Liver (tissue), 9 donors: ENCODE results near the gene ACO2. TPM values are rescaled to one million over a fixed set of nuclear protein-coding genes. Genes with fewer than 3 reads are reported as not detected.

ENCODE experiments used
- DNase-seq: peaks from one replicate; pipeline ENCODE4 v3.0.0-alpha.2; 2017; ENCODE audit warnings: low spot score
- H3K27ac ChIP-seq, 2 donors: one replicate each; pipeline ENCODE4 v1.7.0; 2013; ENCODE audit warnings: inconsistent platforms in 2 of 2, low read length in 2 of 2, control low read depth in 1 of 2, low read depth in 1 of 2, mild to moderate bottlenecking in 1 of 2
- H3K27me3 ChIP-seq, 4 donors: one replicate each; pipeline versions ENCODE4 v1.6.1 to v1.7.0; 2013; ENCODE audit warnings: low read length in 3 of 4, inconsistent platforms in 1 of 4, mild to moderate bottlenecking in 1 of 4, moderate library complexity in 1 of 4; ENCODE audit not compliant: control insufficient read depth in 4 of 4, insufficient read depth in 4 of 4
- H3K36me3 ChIP-seq, 4 donors: one replicate each; pipeline versions ENCODE4 v1.6.1 to v1.7.0; 2013; ENCODE audit warnings: low read length in 3 of 4, mild to moderate bottlenecking in 3 of 4, low read depth in 1 of 4, moderate library complexity in 1 of 4; ENCODE audit not compliant: control insufficient read depth in 4 of 4, insufficient read depth in 3 of 4
- H3K4me1 ChIP-seq, 4 donors: one replicate each; pipeline versions ENCODE4 v1.6.1 to v1.7.0; 2013; ENCODE audit warnings: low read length in 3 of 4, mild to moderate bottlenecking in 3 of 4, moderate library complexity in 1 of 4; ENCODE audit not compliant: control insufficient read depth in 4 of 4, insufficient read depth in 4 of 4
- H3K4me3 ChIP-seq, 3 donors: one replicate each; pipeline versions ENCODE4 v1.6.1 to v1.7.0; 2013; ENCODE audit warnings: low read length in 3 of 3, control low read depth in 1 of 3, low read depth in 1 of 3, mild to moderate bottlenecking in 1 of 3
- H3K9ac ChIP-seq, 2 donors: one replicate each; pipeline ENCODE4 v1.7.0; 2013; ENCODE audit warnings: low read length in 2 of 2, mild to moderate bottlenecking in 2 of 2, moderate library complexity in 2 of 2, control low read depth in 1 of 2, low read depth in 1 of 2
- H3K9me3 ChIP-seq, 4 donors: one replicate each; pipeline versions ENCODE4 v1.6.1 to v1.7.0; 2013; ENCODE audit warnings: low read length in 3 of 4; ENCODE audit not compliant: control insufficient read depth in 4 of 4
- EGR1 ChIP-seq, 2 donors: IDR thresholded peaks; 2 replicates each; pipeline ENCODE4 v1.6.1; 2016 to 2018; ENCODE audit warnings: antibody characterized with exemption in 2 of 2, low read depth in 2 of 2
- FOXA2 ChIP-seq: IDR thresholded peaks from 2 replicates; pipeline ENCODE4 v1.6.1; 2016; ENCODE audit warnings: antibody characterized with exemption
- HNF4A ChIP-seq, 2 donors: conservative IDR thresholded peaks; 2 replicates each; pipeline ENCODE4 v1.6.1; 2016; ENCODE audit warnings: antibody characterized with exemption in 2 of 2, mild to moderate bottlenecking in 2 of 2
- HNF4G ChIP-seq: IDR thresholded peaks from 2 replicates; pipeline ENCODE4 v1.6.1; 2016; ENCODE audit warnings: antibody characterized with exemption
- JUND ChIP-seq, 2 donors: IDR thresholded peaks; 2 replicates each; pipeline ENCODE4 v1.6.1; 2016; ENCODE audit warnings: antibody characterized with exemption in 2 of 2
- NR2F2 ChIP-seq: IDR thresholded peaks from 2 replicates; pipeline ENCODE4 v1.6.1; 2016; ENCODE audit warnings: antibody characterized with exemption
- REST ChIP-seq: IDR thresholded peaks from 2 replicates; pipeline ENCODE4 v1.6.1; 2016; ENCODE audit warnings: antibody characterized with exemption, mild to moderate bottlenecking
- RXRA ChIP-seq, 2 donors: IDR thresholded peaks; 2 replicates each; pipeline ENCODE4 v1.6.1; 2017 to 2018; ENCODE audit warnings: antibody characterized with exemption in 2 of 2, mild to moderate bottlenecking in 1 of 2
- TAF1 ChIP-seq: conservative IDR thresholded peaks from 2 replicates; pipeline ENCODE4 v1.6.1; 2016; ENCODE audit warnings: antibody characterized with exemption, mild to moderate bottlenecking
- YY1 ChIP-seq: IDR thresholded peaks from 2 replicates; pipeline ENCODE4 v1.6.1; 2016; ENCODE audit warnings: antibody characterized with exemption, mild to moderate bottlenecking
- ZBTB33 ChIP-seq: IDR thresholded peaks from 2 replicates; pipeline ENCODE4 v1.6.1; 2016; ENCODE audit warnings: antibody characterized with exemption
- WGBS: extraction: QIAGEN DNeasy Blood & Tissue Kit; methylation state at CpG from one replicate; pipeline ENCODE4 v1.1.7; 2013; 5-methylcytosine and 5-hydroxymethylcytosine counted together
- polyA plus RNA-seq, 2 donors: library from polyadenylated mRNA; stranded (reverse) in 1 of 2; unstranded in 1 of 2; fragments of 200-250 nt in 1 of 2; fragments of >200 nt in 1 of 2; fragmentation: Nextera tagmentation in 1 of 2; extraction: Ambion mirVana in 1 of 2; gene quantifications; one replicate each; pipeline versions ENCODE4 v1.2.1 to v1.2.3, GENCODE V29; 2013 to 2015
- total RNA-seq, 2 donors: library from RNA; depleted of rRNA; stranded (reverse); fragments of >200 nt; gene quantifications; one replicate each; pipeline ENCODE4 v1.2.3, GENCODE V29; 2014
- TF ChIP-seq, protein P1 (sequence below): IDR thresholded peaks from 2 replicates; pipeline ENCODE4 v1.6.1; 2016; ENCODE audit warnings: antibody characterized with exemption
- TF ChIP-seq, protein P2 (sequence below): IDR thresholded peaks from 2 replicates; pipeline ENCODE4 v1.6.1; 2016; ENCODE audit warnings: antibody characterized with exemption
- donor health status: healthy.
- donor health status: healthy.
- donor health status: healthy.
- donor health status: healthy.
- donor health status: healthy.

ACO2 gene
- total and polyA plus RNA-seq, 4 donors: 45.3 to 76.1 (median 68.9) TPM

DNA sequence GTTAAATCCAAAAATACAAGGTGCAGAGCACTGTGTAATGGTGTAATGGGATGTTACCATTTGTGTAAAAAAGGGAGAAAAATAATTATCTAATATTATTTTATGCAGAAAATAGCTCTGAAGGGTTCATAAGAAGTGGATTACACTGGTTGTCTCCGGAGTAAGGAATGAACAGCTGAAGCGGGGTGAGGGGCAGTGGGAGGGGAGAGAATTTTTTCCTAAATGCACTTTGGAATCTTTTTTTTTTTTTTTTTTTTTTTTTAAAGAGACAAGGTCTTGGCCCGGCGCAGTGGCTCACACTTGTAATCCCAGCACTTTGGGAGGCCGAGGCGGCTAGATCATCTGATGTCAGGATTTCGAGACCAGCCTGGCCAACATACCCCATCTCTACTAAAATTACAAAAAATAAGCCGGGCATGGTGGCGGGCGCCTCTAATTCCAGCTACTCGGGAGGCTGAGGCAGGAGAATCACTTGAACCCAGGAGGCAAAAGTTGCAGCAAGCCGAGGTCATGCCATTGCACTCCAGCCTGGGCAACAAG is 82.1 kb downstream of the ACO2 start:
- Histone ChIP-seq H3K9me3 (no peaks in the 10 kb centered on the region), H3K36me3 (no peaks in the 10 kb centered on the region), H3K27me3 (no peaks in the 10 kb centered on the region), H3K27ac (no peak overlapping the region), H3K9ac (no peak overlapping the region), H3K4me3 (no peak overlapping the region), H3K4me1 (peaks cover 5 to 23% (median 17%) of the 10 kb centered on the region in 4 donors)
- WGBS: 56% methylated on average over 12 of the region's 12 CpGs
- TF ChIP-seq HNF4A (conservative IDR thresholded peaks at IDR 0.05): peak; percentile 77 to 78
- peak; percentile 14 for TF ChIP-seq ZBTB33
- peak; percentile 16 to 51 for TF ChIP-seq RXRA (IDR thresholded peaks at IDR 0.05)
- TF ChIP-seq HNF4G: no peak
- no peak for DNase-seq

DNA sequence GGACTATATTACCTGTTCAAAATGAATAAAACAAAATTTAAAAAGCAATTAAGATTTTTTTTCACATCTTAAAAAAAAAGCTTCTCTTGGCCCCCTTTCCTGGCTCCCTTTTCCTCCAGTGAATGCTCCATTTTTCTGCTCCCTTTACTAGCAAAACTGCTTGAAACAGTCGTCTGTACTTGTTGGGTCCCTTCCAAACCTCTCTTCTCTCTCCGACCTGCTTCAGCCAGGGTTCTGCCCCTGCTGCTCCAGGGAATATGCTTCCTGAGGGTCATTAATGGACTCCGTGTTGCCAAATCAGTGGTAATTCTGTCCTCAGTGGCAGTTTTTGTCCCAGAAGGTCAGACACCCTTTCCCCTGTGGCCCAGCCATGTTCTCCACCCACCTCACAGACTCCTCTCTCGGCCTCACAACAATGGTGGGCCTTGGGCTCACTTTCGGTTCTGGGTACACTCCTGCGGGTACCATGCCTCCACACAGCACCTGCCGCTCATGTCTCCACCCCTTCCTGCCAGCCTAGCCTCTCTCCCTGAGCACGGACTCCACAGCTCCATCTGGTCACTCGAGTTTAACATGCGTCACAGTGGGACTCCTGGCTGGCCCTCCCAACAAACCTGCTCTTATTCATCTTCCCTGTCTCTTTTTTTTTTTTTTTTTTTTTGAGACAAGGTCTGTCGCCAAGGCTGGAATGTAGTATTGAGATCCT is 83.1 kb downstream of the ACO2 start:
- Histone ChIP-seq H3K4me1 (peaks cover 5 to 23% (median 17%) of the 10 kb centered on the region in 4 donors), H3K4me3 (no peak overlapping the region), H3K36me3 (no peaks in the 10 kb centered on the region), H3K27me3 (no peaks in the 10 kb centered on the region), H3K9me3 (no peaks in the 10 kb centered on the region), H3K27ac (no peak overlapping the region), H3K9ac (no peak overlapping the region)
- TF ChIP-seq HNF4G (no peak), REST (no peak)
- TF ChIP-seq, protein P1, sequence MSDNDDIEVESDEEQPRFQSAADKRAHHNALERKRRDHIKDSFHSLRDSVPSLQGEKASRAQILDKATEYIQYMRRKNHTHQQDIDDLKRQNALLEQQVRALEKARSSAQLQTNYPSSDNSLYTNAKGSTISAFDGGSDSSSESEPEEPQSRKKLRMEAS: no peak
- no peak for DNase-seq
- WGBS: 80% methylated on average over 10 of the region's 11 CpGs

DNA sequence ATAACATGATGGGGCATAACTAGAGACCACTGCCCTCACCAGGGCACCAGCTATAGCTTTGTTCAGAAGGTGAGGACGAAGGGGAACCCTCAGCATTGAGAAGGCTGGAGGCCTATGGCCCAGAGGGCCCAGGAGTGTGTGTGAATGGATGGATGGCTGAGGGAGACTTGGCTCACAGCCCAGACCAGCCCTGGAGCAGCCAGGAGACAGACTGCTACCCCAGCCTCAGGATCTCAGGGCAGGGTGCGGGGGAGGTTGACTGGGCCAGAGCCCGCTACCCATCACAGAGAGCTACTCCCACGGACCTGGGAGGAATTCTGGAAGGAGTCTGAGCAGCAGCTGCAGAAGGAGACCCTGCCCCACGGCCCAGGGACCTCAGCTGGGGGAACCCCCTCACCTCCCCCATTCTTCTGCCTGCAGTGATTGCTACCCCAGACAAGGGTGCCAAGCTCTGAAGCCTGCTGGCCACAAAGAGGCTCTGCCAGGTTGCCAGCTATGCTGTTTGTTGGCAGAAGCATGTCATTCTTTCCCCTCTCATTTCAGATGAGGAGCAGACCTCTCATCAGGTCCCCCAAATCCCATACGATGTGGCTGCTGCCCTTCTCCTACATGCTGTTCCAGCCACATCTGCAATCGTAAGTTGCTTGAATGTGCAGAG is 86.5 kb downstream of the ACO2 start:
- Histone ChIP-seq H3K4me3 (no peak overlapping the region), H3K4me1 (peaks cover 3 to 13% (median 12%) of the 10 kb centered on the region in 4 donors), H3K9me3 (no peaks in the 10 kb centered on the region), H3K27ac (no peak overlapping the region), H3K27me3 (no peaks in the 10 kb centered on the region), H3K36me3 (no peaks in the 10 kb centered on the region), H3K9ac (no peak overlapping the region)
- 87% methylated on average over 7 of the region's 7 CpGs for WGBS
- TF ChIP-seq RXRA (IDR thresholded peaks at IDR 0.05) (no peak), EGR1 (IDR thresholded peaks at IDR 0.05; ENCODE audit: low read depth in 2 of 2) (no peak), REST (no peak), NR2F2 (no peak), HNF4G (no peak), JUND (IDR thresholded peaks at IDR 0.05) (no peak), TAF1 (no peak), FOXA2 (no peak), YY1 (no peak), HNF4A (conservative IDR thresholded peaks at IDR 0.05) (no peak)
- TF ChIP-seq, protein P1: no peak
- TF ChIP-seq, protein P2, sequence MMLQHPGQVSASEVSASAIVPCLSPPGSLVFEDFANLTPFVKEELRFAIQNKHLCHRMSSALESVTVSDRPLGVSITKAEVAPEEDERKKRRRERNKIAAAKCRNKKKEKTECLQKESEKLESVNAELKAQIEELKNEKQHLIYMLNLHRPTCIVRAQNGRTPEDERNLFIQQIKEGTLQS: no peak
- no peak for DNase-seq
